ENCODE measurements around the gene WNT4.
"Not testable (repeated sequence)": the region's sequence is repeated elsewhere in the genome, so short reads cannot be mapped to it uniquely, and the experiment has no call there.

The WNT4 gene

DNA sequence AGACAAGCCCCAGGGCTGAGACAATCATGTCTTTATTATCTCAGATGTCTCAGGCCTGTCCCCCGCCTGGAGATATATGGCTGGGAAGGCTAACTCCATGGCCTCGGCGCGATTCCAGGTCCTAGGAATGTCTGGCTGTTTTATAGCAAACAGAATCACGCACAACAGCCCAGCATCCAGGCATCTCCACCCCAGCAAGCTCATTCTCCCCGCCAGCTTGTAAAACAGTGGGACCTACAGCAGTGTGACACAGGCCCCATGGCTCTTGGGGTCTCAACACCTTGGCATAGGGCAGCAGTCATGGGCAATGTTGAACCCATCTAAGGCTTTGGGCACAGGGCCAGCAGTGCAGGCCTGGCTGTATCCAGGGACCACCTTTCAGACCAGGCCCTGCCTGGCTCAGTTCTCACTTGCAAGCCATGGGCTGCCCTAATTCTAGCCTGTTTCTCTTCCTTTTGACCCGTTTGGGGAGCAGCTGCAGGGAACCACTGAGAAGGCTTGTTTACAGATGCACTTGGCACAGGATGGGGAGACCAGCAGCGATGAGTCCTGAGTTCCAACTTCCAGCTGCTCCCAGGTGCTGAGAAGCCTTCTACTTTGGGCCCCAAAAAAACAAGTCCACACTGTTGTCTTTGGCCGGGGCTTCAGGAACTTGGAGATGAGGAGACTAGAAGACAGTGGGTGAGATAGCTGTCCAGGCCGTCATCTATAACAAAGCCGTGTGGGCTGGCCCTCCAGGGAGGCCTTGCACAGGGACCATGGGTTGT, 34.4 kb downstream of the WNT4 start:
- DNase-seq (ENCODE audit: low read depth): no peak

DNA sequence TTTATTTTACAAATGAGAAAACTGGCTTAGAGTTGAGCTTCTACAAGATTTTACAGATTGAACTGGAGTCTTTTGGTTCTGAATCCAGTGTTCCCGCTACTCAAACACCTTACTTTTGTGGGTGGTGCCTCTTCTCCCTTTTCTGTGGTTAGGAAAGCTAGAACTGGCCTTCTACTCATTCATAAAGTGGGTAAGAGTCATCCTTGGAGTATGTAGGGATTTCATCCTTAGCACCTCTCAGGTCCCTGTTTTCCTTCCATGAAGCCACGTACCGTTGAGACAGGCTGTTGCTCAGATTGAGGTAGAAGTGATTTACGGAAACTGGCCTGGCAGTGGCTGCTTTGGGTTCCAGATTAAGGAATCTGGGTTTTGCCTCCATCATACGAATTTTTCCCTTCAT, 35.8 kb downstream of the WNT4 start:
- DNase-seq (ENCODE audit: low read depth): no peak

DNA sequence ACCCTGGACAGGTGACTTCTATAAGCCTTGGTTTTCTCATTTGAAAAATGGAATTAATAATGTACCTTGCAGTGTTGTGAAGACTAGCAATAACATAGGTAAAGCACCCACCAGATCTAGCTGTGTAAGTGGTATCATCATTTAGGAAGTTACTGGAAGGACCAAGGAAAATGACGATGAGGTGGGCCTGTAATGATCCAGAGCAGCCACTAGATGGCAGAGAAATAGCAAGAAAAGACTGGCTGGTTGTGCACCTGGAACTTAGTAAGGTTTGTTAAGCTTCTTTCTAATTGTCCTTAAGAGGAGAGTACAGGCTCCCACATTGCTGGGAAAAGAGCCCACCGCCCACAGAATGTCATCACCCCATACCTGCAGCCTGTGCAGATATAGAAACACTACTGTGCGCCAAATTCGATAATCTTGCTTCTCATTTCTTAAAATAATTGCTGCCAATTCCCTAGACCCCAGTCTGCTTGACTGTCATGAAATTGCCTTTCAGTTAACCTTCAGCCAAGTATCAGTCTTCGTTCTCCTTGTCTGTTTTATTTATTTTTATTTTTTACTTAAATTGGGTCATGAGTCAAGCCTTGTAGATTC, 37.2 kb downstream of the WNT4 start:
- no peak for DNase-seq (ENCODE audit: low read depth)

DNA sequence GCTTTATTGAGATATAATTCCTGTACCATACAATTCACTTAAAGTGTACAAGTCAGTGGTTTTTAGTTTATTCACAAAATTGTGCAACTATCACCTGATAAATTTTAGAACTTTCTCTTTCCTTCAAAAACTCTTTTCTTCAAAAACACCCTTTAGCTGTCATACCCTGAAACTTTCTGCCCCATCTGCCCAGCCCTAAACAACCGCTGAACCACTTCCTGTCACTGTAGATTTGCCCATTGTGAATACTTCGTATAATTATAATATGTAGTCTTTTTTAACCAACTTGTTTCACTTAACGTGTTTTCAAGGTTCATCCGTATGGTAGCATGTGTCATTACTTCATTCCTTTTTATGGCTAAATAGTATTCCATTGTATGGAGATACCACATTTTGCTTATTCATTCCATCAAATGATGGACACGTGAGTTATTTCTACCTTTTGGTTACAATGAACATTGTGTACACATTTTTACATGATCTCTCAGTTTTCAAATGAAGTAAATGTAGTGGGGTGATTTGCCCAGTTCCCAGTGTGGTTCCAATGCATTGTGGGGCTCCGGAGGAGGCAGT, 37.9 kb downstream of the WNT4 start:
- DNase-seq (ENCODE audit: low read depth): no peak

DNA sequence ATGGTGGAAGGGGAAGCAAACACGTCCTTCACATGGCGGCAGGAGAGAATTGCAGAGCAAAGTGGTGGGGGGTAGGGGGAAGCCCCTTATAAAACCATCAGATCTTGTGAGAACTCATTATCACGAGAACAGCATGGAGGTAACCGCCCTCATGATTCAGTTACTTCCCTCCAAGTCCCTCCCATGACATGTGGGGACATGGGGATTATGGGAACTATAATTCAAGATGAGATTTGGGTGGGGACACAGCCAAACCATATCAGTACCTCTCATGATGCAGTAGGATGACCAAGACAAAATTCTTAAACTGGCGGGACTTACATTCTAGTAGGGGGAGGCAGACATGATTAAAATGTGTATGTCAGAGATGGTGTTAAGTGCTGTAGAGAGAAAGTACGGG, 38.8 kb downstream of the WNT4 start:
- DNase-seq (ENCODE audit: low read depth): no peak

DNA sequence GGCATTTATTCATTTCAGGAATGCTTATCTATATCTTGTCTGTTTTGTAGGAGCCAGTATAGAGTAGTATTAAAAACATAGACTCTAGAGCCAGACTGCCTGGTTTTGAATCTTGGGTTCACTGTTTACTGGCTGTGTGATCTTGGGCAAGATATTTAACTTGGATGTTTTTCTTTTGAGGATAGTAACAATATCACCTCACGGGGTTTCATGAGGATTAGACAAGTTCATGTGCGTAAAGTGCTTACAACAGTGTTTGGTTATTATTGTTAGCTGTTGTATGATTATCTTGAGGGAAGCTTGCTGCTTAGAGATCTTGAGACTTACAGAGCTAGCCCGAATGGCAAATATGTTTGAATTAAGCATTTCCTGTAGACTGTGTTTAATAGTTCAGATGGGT, 40.2 kb downstream of the WNT4 start:
- DNase-seq (ENCODE audit: low read depth): no peak

DNA sequence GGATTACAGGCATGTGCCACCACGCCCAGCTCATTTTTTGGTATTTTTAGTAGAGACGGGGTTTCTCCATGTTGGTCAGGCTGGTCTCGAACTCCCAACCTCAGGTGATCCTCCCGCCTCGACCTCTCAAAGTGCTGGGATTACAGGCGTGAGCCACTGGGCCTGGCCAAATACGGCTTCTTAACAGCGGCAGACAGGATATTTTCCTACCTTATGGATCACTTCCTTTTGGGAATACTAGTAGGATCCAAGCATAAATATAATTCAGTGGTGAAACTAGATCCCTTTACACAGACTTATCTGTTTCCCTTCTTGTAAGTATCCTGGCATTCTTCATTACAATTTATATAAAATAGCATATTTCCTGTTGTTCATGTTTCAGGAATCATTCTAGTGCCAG, 40.9 kb downstream of the WNT4 start:
- no peak for DNase-seq (ENCODE audit: low read depth)

DNA sequence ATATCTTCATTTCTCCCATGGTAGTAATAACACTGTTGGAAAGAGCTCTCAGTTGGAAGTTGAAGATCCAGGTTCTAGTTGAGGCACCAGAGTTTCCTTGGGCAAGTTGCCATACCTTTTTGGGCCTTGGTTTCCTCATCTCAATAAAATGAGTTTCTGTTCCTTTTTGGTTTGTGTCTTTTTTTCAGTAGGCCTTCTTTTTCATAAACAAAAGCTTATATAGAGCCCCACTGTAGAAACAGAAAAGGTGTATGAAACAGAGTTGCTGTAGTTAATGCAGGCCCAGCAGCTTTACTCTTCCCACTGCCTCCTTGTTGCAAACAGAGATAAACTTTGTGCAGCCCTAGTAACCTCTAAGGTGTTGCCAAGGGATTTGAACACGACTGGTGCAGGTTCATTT, 41.7 kb downstream of the WNT4 start:
- DNase-seq (ENCODE audit: low read depth): no peak

DNA sequence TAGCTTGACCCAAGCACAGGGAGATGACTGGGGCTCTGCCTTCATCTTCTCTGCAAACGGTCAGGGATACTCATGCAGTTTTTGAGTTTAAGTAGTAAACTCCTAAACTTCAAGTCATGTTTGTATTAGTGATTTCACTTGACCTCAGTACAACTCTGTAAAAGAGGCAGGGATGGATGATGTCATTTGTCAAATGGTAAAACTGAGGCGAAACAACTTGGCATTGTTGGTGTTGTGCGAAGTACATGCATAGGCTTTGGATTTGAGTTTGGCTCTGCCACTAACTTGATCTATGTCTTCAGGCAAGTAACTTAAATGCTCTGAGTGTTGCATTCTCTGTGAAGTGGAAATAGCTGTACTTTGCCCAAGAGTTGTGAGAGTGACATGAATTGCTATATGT, 42.7 kb downstream of the WNT4 start:
- no peak for DNase-seq (ENCODE audit: low read depth)

DNA sequence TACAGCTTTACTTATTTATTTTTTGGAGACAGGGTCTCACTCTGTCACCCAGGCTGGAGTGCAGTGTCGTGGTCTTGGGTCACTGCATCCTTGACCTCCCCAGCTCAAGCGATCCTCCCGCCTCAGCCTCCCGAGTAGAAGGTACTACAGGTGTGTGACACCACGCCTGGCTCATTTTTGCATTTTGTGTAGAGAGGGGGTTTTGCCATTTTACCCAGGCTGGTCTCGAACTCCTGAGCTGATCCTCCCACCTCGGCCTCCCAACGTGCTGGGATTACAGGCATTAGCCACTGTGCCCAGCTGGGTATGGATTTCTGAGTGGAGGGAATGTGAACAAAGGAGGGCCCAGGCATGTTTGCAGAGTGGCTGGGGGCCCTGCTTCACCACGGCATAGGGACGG, 44.1 kb downstream of the WNT4 start:
- DNase-seq (ENCODE audit: low read depth): no peak

DNA sequence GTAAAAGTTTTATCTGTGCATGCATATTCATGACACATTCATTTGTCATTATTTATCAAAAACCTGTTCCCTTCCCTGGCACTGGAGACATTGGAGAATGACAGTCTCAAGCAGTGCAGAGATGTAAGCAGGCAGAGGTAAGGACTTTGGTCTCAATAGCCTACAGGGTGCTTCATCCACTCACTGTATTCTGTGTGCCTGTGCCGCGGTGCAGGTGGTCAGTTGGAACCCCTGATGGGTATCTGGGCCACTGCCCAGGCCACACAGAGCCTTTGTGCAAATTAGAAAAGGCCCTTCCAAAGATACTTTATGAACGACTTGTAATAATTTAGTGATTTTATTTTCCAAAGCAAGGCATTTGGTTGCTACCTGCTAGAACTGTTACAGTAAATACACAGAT, 46.4 kb downstream of the WNT4 start:
- DNase-seq (ENCODE audit: low read depth): no peak

DNA sequence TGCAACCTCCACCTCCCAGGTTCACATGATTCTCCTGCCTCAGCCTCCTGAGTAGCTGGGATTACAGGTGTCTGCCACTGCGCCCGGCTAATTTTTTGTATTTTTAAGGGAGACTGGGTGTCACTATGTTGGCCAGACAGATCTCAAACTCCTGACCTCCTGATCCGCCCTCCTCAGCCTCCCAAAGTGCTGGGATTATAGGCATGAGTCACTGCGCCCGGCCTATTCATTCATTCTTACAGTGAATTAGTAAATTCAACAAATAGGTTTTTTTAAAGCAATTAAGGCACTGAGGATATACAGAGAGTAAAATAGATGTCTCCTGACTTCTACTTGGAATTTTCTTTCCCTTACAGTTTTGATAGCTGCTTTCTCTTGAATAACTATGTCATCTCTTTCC, 46.9 kb downstream of the WNT4 start:
- no peak for DNase-seq (ENCODE audit: low read depth)

DNA sequence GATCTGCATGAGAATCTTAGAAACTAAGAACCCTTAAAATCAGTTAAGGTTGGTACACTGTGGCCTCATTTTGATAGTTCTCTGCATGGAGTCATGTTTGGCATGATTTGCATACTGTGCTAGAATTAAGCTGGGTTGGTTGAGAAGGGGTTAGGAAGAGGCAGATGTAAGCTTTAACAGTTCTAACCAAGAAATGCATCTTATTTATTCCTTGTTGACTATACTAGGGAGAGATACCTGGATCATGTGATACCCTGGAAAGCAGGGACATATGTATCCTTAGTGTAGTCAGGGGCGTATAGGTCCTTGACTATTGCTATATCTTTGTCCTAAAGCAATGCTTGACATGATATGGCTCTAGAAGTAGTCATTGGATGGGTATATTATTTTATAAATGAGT, 49.4 kb downstream of the WNT4 start:
- DNase-seq (ENCODE audit: low read depth): no peak

DNA sequence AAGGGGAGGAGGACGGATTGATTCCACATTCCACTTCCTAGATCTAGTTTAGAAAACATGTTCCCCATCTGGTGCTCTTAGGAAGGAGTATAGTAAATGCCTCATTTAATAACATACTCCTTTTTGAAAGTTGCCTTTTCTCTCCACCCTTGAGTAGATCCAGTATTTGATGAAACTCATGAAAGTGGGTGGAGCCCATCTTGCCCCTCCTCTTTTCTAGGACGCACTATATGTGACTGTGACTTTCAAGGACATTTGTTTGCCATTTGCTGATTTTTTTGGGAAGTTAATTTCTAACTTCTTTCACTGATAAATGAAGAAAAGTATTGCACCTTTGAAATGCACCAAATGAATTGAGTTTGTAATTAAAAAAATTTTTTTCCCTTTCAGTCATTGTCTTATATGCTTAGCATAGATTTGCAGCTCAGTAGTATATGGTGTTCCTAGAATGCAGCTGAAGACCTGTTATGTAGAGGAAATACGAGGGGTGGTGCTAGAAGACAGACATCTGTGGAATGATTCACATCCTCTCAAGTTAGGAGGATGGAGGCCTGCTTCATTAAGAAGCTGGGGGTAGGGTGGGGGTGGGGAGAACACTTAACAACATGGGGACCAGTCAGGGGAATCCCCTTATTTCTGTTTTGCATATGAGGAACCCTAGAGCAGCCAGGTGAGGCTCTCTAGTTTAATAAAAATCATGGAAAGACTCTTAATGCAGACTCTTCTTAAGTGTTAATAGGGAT, 50.7 kb downstream of the WNT4 start:
- DNase-seq (ENCODE audit: low read depth): not testable (repeated sequence)

DNA sequence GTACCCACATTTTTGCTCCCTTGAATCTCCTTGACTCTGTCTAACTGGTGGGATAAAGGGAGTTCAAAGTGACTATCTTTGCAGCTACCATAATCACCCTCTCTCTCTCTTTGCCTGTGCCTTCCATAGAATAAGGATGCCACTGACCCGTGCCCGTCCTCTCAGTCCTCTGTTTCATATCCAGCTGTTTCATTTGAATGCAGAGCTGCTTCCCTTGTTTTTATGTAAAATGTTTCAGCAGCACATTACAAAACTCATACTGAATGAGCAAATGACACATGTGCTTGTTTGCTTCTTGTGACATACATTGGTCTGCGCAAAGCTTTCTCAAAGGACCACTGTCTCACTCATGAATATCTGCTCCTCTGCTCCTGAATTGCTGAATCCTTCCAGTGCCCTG, 52.0 kb downstream of the WNT4 start:
- DNase-seq (ENCODE audit: low read depth): no peak

DNA sequence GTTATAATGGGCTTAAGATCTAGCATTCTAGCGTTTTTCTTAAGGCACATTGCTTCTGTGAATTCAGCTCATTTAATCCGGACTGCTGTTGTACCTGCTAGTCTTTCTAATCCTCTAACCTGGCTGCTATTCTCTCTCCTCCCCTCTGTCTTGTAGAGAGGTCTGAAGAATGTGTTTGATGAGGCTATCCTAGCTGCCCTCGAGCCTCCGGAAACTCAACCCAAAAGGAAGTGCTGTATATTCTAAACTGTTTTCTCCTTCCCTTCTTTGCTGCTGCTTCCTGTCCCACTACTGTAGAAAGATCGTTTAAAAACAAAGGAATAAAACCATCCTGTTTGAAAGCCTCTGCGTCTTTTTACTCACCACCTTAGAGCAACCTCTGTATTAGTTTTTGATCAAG, 53.1 kb downstream of the WNT4 start:
- no peak for DNase-seq (ENCODE audit: low read depth)

DNA sequence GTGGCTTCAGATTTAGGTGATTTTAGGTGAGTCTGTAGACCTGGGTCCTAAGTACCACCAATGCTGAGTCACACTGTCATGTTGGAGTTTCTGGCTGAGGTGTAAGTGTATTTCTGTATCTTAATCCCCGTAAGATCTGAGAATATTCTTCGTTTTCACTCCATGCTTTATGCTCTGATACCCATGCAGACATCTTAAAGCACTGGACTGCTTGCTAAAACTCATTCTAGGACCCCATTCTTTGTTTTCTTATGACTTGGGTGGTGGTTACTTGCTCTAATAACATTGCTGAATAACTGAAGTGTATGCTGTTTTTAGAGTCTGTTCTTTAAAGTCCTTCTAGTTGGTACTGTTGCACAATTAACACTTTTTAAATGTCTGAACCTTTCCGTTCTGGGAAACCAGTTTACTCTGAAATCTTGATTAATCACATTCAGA, 53.7 kb downstream of the WNT4 start:
- DNase-seq (ENCODE audit: low read depth): no peak

DNA sequence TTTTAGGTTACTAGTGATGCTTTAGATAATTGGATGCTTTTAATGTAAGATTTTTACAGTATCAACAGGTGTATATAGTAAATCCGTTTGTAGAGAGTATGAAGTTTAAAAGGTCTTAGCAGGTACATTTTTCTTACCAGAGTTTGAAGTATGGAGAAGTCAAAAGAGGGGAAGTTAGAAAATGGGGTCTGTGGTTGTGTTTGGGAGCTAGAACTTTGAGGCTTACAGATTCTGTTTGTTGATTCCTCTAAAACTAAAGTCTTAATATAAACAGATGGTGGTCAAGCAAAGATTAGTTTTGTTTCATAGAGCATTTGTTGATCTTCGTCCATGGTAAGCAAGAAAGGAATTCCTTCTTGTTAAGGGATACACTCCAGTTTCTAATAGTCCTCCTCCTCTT, 54.6 kb downstream of the WNT4 start:
- DNase-seq (ENCODE audit: low read depth): no peak

DNA sequence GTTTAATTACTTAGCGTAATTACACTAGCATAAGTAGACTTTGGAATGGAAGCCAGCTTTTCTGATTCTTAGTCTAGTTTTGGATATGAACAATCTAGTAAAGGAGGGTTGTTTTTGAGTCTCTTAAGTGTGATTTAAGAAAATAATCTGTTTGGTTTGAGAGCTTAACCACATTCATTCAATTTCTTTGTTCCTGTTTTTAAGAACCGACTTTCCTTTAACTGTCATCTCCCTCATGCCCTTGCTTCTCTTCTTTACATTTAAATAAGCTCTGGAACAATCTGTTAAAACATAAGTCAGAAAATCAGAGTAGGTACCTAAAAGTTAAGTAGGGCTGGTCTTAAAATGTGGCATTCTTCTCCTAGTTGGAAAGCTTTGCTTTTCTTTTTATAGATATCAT, 62.7 kb downstream of the WNT4 start:
- DNase-seq (ENCODE audit: low read depth): no peak

DNA sequence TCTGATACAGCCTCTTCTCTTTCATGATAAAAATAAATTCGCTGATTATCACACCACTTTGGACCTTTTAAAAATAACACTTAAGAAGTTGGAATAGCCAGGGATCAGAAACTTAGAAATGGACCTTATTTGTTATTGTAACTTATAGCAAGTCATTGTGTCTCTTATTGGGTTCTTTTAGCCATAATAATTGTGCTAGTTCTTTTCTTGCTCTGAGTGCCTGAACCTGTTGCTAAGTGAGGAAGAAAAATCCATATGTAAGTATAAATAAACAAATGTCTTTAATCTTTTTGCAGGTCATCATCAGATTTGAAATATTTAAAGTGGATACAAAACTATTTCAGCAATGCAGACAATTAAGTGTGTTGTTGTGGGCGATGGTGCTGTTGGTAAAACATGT, 64.8 kb downstream of the WNT4 start:
- no peak for DNase-seq (ENCODE audit: low read depth)

DNA sequence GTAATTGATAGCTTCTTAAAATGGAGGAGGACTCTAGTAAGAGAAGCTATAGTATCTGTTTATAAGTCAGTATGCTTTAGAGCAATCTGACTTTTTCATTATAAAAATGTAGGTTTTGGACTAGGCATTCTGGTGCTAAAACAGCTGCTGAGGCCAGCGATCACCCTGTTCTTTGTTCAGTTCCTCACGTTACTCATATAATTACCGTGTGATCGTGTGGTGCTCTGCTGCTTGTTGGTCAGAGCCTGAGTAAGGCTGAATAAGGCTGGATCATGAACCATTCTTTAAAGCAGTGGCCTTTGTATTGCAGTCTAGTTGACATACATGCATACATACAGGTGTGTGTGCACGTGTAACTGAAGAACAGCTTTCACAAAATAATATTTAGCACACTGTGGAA, 65.2 kb downstream of the WNT4 start:
- no peak for DNase-seq (ENCODE audit: low read depth)

DNA sequence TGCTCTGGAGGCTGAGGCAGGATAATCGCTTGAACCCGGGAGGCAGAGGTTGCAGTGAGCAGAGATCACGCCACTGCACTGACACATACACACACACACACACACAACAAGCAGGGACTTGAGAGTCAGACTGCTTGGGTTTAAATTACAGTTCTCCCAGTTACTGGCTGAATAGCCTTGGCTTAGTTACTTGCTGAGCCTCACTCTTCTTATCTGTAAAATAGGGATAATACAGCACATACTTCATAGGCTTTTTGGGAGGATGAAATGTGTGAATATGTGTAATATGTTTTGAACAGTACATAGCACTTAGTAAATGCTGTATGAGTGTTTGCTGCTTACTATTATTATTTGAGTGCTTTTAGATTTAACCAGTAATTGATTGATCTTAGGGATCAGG, 66.6 kb downstream of the WNT4 start:
- DNase-seq (ENCODE audit: low read depth): no peak

DNA sequence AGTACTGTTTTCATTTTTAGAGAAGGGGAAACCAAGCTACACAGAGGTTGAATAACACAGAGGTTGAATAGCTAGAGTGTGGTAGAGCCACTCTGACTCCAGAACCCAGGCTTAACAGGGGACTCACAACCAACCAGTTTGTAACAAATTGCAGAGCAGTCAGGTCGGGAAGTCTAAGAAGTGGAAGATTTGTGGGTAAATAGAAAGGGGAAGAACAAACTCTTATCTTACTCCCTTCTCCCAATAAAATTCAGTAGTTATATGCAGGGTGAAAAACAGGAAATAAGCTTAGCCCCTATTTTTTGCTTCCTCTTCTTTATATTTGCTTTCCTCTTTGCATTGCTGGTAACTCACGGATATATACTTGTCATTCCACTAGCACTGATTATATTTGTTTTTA, 67.2 kb downstream of the WNT4 start:
- DNase-seq (ENCODE audit: low read depth): no peak

Data from stimulated activated CD8-positive, alpha-beta memory T cell treated with anti-CD3 and anti-CD28 coated beads, Interleukin-15, amount 100 ng/mL, for 24 hours (primary cell).